LHCN-M2 (cell line): Measurements from ENCODE around the gene COPS9. TPM values are rescaled to one million over a fixed set of nuclear protein-coding genes. Genes with fewer than 3 reads are reported as not detected.
A peak's percentile ranks its signal among the peaks of the same experiment; 100 is the strongest.

Experiments used
- DNase-seq: peaks from one replicate; pipeline ENCODE4 v3.0.0-alpha.2; 2012; ENCODE audit warnings: low read depth
- polyA plus RNA-seq: library from polyadenylated mRNA; unstranded; fragments of >200 nt; gene quantifications from one replicate; pipeline ENCODE4 v1.2.1, GENCODE V29; 2012; ENCODE audit warnings: missing spikeins
- total RNA-seq: library from RNA; depleted of rRNA; stranded (reverse); fragments of >200 nt; gene quantifications from 2 replicates; pipeline ENCODE4 v1.2.3, GENCODE V29; 2014; rRNA removed

Gene COPS9
- 132 and 140 TPM in 2 replicates for total RNA-seq
- polyA plus RNA-seq = 564 TPM

DNA sequence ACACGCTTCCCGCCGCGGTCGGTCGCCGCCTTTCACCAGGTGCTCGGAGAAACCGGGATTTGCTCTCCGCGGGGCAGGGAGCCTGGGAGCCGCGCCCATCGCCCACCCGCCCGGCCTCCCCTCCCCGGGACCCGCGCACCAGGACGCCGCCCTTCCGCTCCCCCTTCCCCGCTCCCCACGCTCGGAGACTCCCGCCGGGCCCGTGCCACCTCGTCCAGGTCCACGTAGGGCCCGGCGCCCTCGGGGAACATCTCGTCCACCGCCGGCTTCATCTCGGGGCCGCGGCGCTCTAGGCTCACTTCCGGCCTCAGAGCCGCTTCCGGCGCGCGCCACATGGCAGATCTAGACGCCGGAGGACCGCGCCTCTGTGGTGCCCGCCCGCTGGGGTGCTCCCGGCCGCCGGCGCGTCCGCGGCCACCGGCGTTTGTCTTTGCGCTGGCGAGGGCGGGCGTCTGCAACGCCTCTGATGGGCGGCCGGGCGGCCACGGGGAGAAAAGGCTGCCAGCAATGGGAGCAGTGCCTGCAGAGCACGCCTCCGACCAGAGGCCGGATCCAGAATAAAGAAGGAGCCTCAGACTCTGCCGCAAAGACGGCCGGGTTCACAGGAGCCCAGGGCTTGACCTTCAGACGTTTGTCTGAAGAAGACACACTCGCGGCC is at the start of gene COPS9:
Gene COPS9, minus strand, starts transcription at position 293 of the 658 bp plus-strand sequence. Its CDS starts 21 bp downstream, at position 272.
- peak; percentile 86 for DNase-seq

- no peak for DNase-seq
Measured at GRCh38 chr2:240184656-240185055, 48.6 kb upstream of the COPS9 start.

DNA sequence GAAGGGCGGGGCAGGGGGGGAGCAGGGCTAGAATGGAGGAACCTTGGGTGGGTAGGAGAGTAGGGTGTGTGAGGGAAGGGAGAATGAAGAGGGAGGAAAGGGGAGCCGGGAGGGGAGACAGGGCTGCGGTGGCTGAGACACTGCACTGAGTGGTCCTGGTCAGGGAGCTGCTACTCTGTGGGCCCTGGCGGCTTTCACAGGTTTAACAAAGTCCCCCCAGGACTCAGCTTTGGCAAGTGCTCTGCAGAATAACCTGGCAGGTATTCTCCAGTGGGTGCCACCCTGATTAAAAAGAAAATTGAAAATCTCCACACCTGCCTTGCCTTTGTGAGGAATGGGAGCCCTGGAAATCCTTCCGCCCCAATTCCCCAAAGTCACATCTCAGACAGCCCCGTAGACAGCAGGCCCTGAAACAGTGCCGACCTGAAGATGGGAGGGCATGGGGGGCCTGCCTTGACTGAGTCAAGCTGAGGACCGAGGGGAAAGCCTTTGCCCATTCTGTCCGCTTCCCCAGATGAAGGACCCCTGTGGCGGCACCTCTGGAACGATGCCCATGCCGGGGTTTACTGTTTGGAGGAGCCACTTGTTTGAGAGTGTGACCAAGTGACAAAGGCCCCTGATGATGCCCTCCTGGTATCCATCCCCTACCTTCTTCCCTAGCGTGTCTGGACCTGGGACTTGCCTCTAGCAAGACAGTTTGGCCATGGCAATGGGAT is 47.9 kb upstream of the COPS9 start:
- DNase-seq = no peak

GRCh38 chr2:240183006-240183874 is 47.1 kb upstream of the COPS9 start:
- no peak for DNase-seq

DNA sequence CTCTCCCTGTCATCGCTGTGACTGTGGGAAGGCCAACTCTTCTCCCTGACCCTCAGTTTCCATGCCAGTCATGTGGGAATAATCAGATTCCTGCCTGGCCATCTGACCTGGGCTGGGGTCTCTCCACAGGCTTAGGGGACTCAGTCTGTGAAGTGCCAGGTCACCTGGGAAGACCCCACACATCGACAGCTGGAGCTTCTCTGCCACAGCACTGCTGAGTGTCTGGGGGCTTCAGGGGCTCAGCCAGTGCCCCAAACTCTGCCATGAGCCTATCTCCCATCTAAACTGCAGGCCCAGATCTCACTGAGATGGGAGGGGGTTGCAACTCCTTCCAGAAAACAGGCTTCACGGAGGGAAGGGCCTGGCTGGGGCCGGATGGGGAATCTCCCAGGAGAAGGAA is 46.4 kb upstream of the COPS9 start:
- DNase-seq = no peak

- no peak for DNase-seq
Measured at GRCh38 chr2:240182001-240182400, 45.9 kb upstream of the COPS9 start.

DNA sequence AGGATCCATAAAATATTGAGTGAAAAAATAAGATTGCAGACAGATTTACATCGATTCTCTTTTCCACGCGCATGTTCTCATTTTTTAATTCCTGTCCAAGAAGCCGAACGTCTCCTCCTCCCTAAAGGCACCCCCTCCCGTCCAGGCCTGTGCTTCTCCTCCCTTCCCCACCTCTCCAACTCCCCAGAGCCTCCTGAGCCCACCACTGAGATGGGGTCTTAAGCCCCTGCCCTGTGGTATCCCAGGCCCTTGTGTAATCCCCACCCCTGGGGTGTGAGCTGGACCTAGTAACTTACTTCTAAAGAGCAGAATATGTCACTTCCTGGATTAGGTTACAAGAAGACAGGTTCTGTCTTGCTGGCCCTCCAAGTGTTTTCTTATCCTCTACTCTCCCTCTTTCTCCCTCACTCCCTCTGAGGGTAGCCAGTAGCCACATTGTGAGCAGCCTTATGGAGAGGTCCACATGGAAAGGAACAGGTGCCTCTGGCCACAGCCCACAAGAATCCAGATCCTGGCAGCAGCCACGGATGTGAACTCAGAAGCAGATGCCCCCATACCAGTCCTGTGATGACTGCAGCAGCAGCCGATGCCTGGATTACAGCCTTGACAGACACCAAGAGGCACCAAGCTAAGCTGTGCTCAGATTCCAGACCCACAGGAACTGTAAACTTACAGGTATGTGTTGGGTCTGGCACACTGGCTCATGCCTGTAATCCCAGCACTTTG is 44.0 kb upstream of the COPS9 start:
- peak; percentile 64 for DNase-seq

DNA sequence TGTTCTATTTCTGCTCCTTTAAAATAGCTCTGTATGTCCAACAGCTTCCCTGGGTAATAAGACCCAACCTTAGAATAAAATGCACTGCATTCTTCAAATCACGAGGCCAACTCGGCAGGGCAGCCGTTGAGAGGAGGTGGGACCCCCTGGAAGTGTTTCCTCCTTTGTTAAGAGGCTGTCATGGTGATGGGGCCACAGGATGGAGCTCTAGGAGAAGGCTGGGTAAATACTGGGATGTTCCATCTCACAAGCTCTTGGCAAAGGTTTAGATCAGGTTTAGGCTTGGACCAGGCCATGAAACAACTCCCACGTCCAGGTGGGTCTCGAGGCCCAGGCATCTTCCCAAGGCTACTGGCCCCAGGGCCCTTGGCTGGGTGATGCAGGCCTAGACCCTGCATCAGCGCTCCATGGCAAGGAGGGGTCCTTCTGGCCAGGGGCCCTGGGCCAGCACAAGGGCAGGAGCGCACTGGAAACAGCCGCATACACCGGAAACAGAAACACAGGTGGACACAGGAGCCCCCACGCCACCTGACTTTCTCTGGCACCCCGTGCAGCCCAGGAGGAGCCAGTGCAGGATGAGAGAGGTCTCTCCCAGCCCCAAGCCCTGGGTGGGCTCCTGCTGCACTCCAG is 43.2 kb upstream of the COPS9 start:
- no peak for DNase-seq

DNA sequence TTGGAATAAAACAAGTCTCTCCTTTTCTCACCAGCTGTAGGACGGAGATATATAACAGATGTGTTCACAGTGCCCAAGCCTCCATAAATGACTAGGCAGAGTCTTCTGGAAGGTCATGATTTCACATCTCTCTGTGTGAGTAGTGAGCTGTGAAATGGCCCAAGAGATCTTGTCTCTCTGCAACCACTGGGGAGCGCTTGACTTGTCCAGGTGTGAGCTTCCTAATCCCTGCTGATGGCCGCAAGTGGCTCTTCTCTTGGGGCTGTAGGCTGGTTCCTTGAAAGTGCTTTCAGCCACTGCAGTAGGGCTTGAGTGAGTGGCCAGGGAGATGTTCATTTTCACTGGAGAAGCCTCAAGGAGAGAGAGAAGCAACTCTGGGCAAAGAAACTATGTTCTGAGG is 42.5 kb upstream of the COPS9 start:
- DNase-seq = no peak

DNA sequence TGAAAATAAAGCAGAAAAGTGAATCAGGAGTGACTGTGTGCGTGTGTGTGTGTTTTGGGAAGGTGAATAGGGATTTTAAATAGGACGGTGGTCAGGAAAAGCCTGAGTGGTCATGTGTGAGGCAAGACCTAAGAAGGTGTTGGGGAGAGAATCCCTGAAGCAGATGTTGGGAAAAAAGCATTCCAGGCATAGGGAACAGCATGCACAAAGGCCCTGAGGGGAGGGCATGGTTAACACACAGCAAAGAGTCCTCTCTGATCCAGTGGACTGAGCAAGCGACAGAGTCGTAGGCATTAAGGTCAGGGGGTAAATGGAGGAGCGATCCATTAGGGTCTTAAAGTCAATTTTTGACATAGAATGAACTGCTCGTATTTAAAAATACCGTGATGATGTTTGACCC is 38.4 kb upstream of the COPS9 start:
- no peak for DNase-seq

DNA sequence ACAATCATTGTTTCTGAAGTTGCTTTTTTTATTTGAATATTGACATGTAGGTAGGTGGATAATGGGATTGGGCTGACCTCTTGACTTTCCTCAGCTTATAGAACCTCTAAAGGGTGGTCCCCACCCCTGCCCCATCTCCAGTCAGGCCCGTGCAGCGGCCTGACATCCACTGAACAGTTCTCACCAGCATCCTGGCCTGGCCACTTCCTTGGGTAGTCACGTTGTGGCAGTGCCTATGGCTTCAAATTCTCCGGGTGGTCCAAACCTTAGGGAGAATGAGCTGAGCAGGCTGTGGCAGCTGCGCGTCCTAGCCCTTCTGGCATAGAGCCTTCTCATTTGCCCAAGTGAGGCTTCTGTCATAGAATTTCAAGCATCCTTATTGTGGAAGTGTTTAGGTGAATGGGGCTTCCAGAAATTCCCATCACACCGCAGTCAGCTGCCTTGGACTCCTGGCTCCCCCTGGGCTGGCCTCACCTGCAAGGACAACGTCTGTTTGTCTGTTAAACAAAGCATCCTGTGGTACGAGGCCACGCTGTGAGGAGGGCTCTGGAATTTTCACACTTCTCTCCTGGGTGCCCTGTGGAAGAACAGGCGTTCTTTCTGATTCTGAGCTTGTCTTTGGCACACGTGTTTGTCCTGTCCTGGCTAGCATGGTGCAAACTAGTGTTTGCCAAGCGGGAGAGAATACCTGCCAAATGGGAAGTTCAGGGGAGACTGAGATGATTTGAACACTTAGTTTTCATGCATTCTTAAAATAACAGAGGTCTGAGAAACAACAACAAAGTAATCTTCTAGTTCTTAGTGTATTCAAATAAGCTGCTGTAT is 36.2 kb upstream of the COPS9 start:
- DNase-seq = no peak

GRCh38 chr2:240170883-240171282 is 34.8 kb upstream of the COPS9 start:
- no peak for DNase-seq

GRCh38 chr2:240170354-240170735 is 34.2 kb upstream of the COPS9 start:
- DNase-seq = no peak

DNA sequence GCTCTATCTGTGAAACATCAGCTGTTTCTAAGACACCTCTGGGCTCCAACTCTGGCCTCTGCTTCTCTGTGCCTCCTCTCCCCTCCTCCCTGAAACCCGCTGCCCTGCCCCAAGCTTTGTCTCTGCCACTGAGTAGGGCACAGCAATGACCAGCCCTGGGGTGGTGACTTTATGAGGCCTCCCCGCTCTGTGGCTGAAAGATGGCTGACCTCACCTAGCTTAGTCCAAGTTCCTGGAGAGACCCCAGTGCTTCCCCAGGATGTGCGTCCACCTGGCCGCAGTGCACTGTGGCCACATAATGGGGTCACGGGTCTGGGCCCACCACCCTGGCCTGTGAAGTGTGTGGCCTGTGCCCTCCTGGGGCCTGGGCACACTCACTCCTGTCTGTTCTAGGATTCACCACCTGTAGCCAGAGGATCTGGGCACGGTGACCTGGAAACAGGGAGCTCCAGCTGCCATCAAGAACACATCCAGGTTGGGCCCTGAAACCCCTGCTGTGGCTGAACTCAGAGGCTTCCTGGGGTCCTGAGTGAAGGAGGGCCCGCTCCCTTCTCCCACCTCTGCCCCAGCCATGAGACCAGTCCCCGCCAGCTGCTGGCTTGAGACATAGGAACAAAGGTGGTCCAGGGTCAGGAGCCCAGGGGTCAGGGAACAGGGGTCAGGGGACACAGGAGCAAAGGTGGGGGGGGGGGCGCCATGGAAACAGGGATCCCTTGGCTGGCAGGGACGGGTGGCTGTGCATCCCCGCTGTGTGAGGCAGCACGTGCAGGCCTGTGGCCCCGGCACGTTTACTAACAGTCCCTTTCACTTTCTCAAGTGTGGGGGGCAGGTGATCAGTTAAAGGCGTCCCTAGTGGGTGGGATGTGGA is 33.6 kb upstream of the COPS9 start:
- no peak for DNase-seq

DNA sequence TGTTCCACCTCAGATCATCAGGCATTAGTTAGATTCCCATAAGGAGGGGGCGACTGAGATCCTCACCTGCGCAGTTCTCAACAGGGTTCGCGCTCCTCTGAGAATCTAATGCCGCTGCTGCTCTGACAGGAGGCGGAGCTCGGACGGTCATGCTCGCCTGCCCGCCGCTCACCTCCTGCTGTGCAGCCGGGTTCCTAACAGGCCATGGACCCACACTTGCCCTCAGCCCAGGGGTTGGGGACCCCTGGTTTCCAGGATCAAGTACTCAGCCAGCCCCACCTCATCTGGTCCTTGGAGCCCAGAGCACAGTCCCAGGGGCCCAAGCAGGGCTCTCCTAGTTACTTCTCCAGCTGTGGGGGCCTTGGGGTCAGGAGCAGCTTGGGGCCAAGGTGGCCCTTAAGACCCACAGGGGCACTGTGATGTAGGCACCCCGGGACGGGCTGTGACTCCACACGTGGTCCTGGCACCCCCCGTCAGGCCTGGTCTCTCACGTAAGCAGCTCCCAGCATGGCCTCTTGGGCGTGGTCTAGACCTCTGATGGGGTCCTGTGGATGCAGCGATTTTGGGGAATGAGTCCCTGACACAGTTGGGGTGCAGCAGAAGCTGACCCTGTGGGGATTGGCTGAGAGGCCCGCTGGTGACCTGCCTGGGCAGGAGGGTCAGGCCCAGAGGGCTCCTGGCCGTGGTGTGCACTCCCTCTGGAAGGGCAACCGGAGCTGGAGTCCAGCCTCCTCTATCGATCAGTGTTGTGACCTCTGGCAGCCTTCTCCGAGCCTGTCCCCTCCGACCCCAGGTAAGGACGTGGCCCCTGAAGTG is 32.6 kb upstream of the COPS9 start:
- no peak for DNase-seq

- DNase-seq = no peak
Measured at GRCh38 chr2:240168041-240168440, 31.9 kb upstream of the COPS9 start.

DNA sequence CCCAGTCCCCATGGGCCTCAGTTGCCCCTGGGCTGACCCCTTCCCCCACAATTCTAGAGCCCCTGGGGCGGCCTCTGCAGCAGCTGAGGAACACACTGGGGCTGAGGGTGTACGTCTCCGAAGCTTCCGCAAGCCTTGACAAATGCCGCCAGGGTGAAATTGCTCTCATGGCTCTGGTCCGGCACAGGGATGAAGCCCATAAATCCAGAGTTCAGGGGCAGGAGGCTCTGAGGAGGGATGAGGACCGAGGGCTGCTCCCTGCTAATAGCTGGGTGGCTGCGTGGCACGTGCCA is 31.4 kb upstream of the COPS9 start:
- DNase-seq = no peak

GRCh38 chr2:240166761-240167587 is 30.9 kb upstream of the COPS9 start:
- no peak for DNase-seq
